Urinary bladder (tissue), 4 donors: Measurements from ENCODE around the gene TMEM242. TPM values are rescaled to one million over a fixed set of nuclear protein-coding genes. Genes with fewer than 3 reads are reported as not detected.

Source experiments
- DNase-seq: peaks from one replicate; pipeline ENCODE4 v3.0.0-alpha.2; 2015; ENCODE audit errors: extremely low spot score
- H3K27ac ChIP-seq: one replicate; pipeline ENCODE4 v1.5.1; 2013; ENCODE audit warnings: low read depth, mild to moderate bottlenecking, moderate library complexity
- H3K36me3 ChIP-seq: one replicate; pipeline ENCODE4 v1.6.1; 2013; ENCODE audit warnings: mild to moderate bottlenecking, moderate library complexity; ENCODE audit not compliant: insufficient read depth
- H3K4me1 ChIP-seq: one replicate; pipeline ENCODE4 v1.6.1; 2013; ENCODE audit warnings: mild to moderate bottlenecking, moderate library complexity; ENCODE audit not compliant: insufficient read depth
- H3K4me3 ChIP-seq: one replicate; pipeline ENCODE4 v1.5.1; 2013; ENCODE audit warnings: low read depth, low read length
- WGBS: extraction: QIAGEN DNeasy Blood & Tissue Kit; methylation state at CpG from one replicate; pipeline ENCODE4 v1.1.7; 2013; 5-methylcytosine and 5-hydroxymethylcytosine counted together
- polyA plus RNA-seq: library from polyadenylated mRNA; stranded (reverse); fragments of 200-250 nt; gene quantifications from one replicate; pipeline ENCODE4 v1.2.3, GENCODE V29; 2013
- total RNA-seq: library from RNA; depleted of rRNA; stranded (reverse); fragments of >200 nt; gene quantifications from one replicate; pipeline ENCODE4 v1.2.3, GENCODE V29; 2014
- donor health status: healthy with polysubstance abuse.
- donor health status: healthy.

Gene TMEM242
- total and polyA plus RNA-seq, 2 donors: 9.6 to 12.1 TPM

DNA sequence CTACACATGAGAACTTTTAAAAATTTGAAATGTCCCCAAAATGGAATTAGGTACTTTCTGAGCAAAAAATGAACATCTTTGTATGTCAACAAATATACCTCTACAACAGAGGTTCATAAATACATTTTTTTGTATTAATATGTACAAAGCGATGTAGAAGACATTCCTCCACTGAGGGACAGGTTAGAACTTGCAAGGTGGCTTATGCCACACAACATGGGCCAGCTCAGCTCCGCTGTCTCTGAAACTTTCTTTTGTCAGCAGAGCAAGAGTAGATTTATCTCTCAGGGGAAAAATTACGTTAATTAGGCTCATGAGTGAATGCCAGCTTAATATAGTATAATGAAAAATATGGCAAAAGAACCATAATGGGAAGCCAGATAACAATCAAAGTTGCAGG, 10.6 kb upstream of the TMEM242 start:
- H3K27ac ChIP-seq: no peak overlapping the region
- no peak for DNase-seq
- H3K4me1 ChIP-seq: no peaks in the 10 kb centered on the region
- no peaks in the 10 kb centered on the region for H3K36me3 ChIP-seq
- WGBS: 82% methylated on average over 3 of the region's 3 CpGs
- no peak overlapping the region for H3K4me3 ChIP-seq

DNA sequence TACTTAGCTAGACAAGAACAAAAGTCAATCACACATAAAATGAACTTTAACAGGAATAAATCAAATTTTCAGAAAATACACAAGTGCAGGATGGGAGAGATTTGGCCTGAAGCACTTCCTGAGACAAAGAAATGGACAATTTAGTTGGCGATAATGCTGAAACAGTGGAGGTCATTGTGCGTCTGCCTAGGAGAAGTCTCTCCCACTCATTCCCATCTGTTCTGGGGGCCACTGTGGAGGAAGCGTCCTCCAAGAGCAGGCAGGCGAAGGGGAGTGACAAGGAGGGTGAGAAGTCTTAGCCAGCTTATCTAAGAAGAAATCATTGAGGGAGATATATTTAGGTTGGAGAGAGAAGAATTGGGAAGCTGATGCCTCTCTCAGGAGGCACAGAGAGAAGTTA, 10.2 kb upstream of the TMEM242 start:
- Histone ChIP-seq H3K4me3 (no peak overlapping the region), H3K36me3 (no peaks in the 10 kb centered on the region), H3K27ac (no peak overlapping the region), H3K4me1 (no peaks in the 10 kb centered on the region)
- DNase-seq: no peak
- 82% methylated on average over 4 of the region's 4 CpGs for WGBS

DNA sequence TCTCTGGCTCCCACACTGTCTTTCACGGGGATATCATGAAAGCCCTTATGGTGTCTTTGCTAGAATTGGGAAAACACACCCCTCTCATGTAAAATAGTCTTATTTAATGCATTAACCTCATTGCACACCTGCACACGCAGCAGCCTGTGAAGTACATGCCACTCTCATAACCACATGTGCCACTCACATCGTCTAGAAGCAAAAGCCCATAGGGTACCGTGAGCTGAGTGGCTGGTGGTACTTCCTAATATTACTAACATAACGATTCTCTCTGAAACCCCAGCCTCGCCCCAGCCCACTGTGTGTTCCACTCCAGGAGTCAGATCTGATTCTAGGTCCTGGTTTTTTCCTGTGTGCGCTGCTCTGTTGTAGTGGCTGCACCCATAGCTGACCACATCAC, 9.5 kb upstream of the TMEM242 start:
- WGBS: 91% methylated on average over 7 of the region's 7 CpGs
- Histone ChIP-seq H3K4me3 (no peak overlapping the region), H3K27ac (no peak overlapping the region), H3K4me1 (no peaks in the 10 kb centered on the region), H3K36me3 (no peaks in the 10 kb centered on the region)
- no peak for DNase-seq

DNA sequence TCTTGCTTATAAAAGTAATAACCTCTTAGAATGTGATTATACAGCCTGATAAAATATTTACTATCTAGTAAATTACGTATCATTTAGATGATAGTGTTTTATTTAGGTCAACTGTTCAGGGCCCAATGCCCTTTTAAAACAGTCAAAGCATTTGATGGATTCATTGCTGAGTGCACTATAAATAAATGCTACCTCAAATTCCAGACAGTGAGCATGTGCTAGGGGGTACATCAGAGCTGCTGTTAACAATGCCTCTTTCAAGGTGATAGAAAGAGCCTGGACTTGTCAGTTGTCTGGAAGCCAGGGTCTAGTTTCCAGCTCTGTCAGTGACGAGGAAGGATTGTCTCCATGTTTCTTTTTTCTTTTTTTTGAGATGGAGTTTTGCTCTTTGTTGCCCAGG, 7.5 kb upstream of the TMEM242 start:
- Histone ChIP-seq H3K36me3 (no peaks in the 10 kb centered on the region), H3K4me3 (no peak overlapping the region), H3K4me1 (no peaks in the 10 kb centered on the region), H3K27ac (no peak overlapping the region)
- WGBS: 44% methylated on average over 2 of the region's 2 CpGs
- no peak for DNase-seq

DNA sequence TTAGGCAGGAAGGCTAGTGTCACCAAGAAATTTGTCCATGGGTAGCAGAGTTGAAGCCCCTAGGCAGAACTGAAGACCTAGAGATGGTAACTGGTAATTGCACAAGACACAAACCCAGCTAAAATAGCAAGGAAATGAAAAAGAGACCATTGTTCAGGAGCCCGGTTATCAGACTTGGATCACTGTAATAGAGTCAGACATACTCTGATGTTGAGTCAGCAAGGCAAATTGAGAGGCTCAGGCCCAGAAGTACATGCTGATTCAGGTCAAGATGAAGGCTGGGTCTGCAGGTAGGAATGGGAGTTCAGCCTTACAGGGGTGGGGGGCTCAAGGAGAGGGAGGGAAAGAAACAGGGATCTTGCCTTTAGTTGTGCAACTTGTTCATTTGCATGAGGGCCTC, 6.5 kb upstream of the TMEM242 start:
- no peaks in the 10 kb centered on the region for H3K36me3 ChIP-seq
- no peak overlapping the region for H3K27ac ChIP-seq
- DNase-seq: no peak
- no peaks in the 10 kb centered on the region for H3K4me1 ChIP-seq
- H3K4me3 ChIP-seq: no peak overlapping the region
- WGBS: 72% methylated on average over 1 of the region's 1 CpG

DNA sequence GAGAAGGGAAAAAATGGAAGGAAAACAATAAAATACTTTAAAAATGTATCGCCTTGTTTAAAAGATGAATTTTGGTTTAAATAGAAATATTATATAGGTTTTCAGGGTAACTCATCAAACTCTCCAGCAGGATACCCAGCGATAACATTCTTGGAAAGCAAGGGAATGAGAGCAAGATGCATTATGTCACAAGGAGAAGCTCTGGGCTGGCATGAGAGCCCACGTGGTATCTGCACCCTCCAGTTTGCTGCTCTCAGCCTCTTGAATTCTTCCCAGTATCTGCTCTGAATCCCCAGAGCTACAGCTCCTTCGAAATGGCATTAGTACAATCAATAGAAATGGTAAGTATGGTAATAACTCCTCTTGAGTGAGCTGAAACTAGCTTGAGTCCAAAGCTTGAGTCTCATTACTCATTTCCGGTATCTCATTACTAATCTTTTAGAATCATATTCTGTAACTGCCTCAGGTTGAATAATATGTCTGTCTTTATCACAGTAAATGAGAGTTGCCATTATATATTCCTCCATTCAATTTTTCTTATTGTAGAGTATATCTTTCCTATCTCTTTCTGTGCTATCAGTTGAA, 4.9 kb upstream of the TMEM242 start:
- H3K4me1 ChIP-seq: no peaks in the 10 kb centered on the region
- H3K27ac ChIP-seq: no peak overlapping the region
- H3K36me3 ChIP-seq: no peaks in the 10 kb centered on the region
- no peak for DNase-seq
- no peak overlapping the region for H3K4me3 ChIP-seq
- 50% methylated on average over 5 of the region's 5 CpGs for WGBS

DNA sequence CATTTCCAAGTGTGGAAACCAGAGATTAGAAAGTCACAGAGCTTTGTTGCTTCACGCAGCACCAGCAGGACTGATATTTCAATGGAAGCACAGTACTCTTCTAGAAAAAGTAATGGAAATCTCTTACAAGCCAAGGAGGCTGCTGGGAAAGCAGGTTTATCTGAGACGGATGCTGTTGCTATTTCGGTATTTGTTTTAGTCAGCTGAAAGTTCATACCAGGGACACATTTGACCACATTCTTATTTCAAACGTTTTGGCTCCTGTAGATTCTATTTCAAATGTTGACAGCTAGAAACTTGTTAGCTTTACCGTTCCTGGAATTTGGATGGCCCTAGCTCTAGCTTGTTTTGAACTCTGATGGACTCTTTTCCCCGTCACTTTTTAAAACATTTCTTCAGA, 3.7 kb upstream of the TMEM242 start:
- Histone ChIP-seq H3K4me3 (no peak overlapping the region), H3K4me1 (no peaks in the 10 kb centered on the region), H3K27ac (no peak overlapping the region), H3K36me3 (no peaks in the 10 kb centered on the region)
- WGBS: 16% methylated on average over 6 of the region's 6 CpGs
- DNase-seq: no peak

DNA sequence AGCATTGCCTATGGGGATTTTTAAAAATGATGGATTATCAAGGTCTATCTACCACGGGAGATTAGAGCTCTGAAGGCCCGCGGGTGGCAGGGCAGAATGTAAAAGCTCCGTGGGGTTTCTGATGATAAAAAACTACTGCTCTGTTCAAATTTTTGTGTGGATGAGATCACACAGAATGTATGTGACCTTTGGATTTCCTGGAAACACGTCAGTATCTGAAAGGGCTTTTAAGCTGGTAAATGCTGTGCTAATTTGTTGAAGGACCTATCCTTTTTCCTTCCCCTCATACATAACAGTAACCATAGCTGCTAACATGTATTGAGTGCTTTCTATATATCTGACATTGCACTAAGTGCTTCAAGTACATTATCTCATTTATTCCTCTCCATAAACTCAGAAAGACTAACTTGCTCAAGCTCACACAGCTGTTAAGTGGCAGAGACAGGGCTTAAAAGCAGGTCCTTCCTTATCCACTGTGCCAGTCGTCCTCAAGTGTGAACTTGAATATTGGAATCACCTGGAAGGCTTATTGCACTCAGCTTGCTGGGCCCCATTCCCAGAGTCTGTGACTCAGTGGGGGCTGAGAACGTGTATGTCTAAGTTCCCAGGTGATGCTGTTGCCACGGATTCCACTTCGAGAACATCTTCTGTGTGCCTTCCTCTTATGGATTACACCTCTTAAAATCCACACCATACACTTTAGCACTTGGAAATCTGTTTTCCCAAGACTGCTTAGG, 1.9 kb upstream of the TMEM242 start:
- 65% methylated on average over 9 of the region's 9 CpGs for WGBS
- Histone ChIP-seq H3K4me1 (no peaks in the 10 kb centered on the region), H3K36me3 (no peaks in the 10 kb centered on the region), H3K27ac (no peak overlapping the region), H3K4me3 (no peak overlapping the region)
- DNase-seq: no peak

DNA sequence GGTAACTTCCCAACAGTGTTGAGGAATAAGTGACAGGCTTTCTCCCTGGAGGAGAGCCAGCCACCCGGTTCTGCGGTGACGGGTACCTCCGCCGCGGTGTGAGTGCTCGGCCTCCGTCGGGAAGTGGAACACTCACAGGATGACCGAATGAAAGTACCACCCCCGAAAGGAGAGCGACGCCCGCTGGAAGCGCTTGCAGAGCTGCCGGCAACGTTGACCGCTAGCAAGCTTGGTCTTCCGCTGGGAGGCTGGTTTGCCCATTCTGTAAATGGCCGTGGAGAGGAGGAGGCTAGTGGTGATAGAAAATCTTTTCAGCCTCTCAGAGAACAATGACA, 614 bp upstream of the TMEM242 start:
- H3K36me3 ChIP-seq: no peaks in the 10 kb centered on the region
- H3K27ac ChIP-seq: peak overlapping the region; percentile 73
- H3K4me1 ChIP-seq: no peaks in the 10 kb centered on the region
- WGBS: under 1% methylated on average over 20 of the region's 20 CpGs
- DNase-seq: no peak
- peak overlapping the region; percentile 66 for H3K4me3 ChIP-seq

DNA sequence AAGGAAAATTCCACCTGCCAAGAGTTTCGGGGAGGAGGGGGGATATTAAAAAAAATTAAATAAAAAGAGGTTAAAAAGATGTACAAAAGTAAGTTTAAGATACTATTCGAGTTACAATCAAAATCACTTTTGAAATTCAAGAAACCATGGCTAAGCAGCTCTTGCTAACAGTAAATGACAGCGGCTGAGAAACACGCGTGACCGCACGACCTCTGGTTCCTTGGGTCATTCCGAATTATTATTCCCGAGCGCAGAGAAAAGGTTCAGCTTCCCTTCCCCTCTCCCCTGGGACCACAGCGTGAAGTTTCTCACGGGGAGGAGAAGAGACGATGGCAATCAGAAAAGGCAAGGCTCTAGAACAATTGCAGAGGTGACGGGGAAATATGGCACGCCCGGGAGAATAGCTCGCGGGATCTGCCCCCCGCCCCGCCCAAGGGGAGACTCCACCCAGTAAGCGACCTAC, 496 bp downstream of the TMEM242 start:
- 3% methylated on average over 21 of the region's 21 CpGs for whole genome bisulfite sequencing
- Histone ChIP-seq H3K27ac (peak overlapping the region; percentile 67), H3K36me3 (peaks cover 3% of the 10 kb centered on the region), H3K4me1 (no peaks in the 10 kb centered on the region), H3K4me3 (peak overlapping the region; percentile 66)
- DNase-seq: no peak

DNA sequence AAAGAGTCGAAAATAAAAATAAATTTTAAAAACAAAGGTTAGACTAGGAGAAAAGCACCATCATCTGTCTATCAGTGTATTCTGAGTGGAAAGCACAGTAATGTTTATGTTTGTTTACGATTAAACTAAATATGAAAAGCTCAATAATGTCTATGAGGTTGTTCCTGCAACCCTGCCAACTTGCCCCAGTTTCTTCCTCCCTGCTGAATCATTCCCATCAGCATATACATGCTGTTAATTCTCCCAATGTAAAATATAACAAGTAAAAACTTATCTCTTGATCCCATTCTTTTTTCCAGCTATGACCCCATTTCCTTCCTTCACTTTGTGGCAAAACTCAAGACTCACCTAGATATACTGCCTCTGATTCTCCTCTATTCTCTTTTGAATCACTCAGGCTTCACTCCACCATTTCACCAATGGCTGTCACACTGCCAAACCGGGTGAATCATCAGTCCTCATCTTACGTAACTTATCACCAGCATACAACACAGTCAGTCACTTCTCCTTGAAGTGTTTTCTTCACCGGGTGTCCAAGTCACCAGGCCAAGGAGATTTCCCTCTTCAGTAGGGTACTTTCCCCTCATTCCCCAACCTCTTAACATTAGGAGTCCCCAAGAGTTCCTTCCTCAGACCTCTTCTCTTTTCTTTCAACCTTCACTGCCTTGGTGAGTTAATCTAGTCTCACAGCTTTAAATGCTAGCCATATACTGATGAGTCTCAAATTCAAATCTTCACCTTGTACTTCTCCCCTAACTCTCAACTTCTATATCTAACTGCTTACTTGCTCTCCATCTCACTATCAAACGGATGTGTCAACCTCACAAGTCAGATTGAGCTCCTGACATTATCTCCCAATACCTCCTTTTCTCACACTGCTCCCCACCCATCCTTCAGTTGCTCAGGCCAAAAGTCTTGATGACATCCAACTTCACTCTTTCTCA, 6.2 kb downstream of the TMEM242 start:
- DNase-seq: no peak

DNA sequence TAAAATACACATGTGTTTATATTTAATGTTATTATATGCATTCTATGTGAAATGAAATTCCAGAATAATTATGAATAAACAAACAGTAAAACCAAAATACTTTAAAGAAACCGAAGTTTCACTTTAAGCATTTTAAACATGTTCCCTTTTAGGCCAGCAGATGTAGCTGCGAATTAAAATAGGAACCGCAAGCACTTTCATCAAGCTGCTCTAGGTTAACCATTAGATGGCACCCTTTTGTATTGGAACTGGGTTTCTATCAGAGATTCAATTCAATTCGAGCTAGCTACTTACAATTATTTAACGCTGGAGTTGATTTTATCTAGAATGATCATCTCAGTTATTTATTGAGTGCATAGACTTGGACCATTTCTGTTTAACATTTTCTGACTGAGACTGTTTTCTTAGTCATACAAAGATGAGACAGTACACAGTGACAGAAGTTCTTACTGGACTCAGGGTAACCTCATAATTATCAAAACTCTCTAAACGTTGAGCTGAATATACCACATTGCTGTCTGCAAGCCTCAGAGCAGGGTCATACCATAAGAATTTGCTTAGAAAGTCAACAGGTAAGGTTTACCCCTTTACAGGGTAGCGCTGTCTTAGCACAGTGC, 8.5 kb downstream of the TMEM242 start:
- DNase-seq: no peak

More for the DNA sequence above, 6.2 kb downstream of the TMEM242 start:
- WGBS: 47% methylated on average over 6 of the region's 6 CpGs
- no peaks in the 10 kb centered on the region for H3K4me1 ChIP-seq
- peaks cover 3% of the 10 kb centered on the region for H3K36me3 ChIP-seq
- no peak overlapping the region for H3K27ac ChIP-seq
- H3K4me3 ChIP-seq: no peak overlapping the region

More for the DNA sequence above, 8.5 kb downstream of the TMEM242 start:
- Histone ChIP-seq H3K4me1 (no peaks in the 10 kb centered on the region), H3K27ac (no peak overlapping the region), H3K36me3 (peaks cover 3% of the 10 kb centered on the region), H3K4me3 (no peak overlapping the region)
- 19% methylated on average over 7 of the region's 7 CpGs for WGBS
